Endothelial cell of umbilical vein (primary cell): ENCODE data around the gene LAMA4. TPM values are rescaled to one million over a fixed set of nuclear protein-coding genes. Genes with fewer than 3 reads are reported as not detected.
A peak's percentile ranks its signal among the peaks of the same experiment; 100 is the strongest.

Source experiments
- BruUV-seq: library from RNA; stranded (reverse); fragments of 400-500 nt; replicated peaks from 2 replicates; lab custom pipeline; 2021; lab: Mats Ljungman, UMichigan
- CTCF ChIA-PET: fragments of 300-600, 350-600 bp; sonication (Branson Sonifier 250); formaldehyde crosslinking; loops from one replicate; lab custom pipeline; 2021; ENCODE audit warnings: antibody characterized with exemption, inconsistent platforms; lab: Charles Lee
- POLR2A ChIA-PET: fragments of 300-600, 350-600 bp; sonication (Branson Sonifier 250); formaldehyde crosslinking; loops from one replicate; lab custom pipeline; 2021; ENCODE audit warnings: antibody characterized with exemption, inconsistent platforms; lab: Charles Lee
- DNase-seq: peaks from one replicate; pipeline ENCODE4 v3.0.0-alpha.2; 2011; ENCODE audit warnings: low read depth, low spot score
- FAIRE-seq: peaks from 2 replicates; lab custom pipeline; 2011; peaks lifted over from hg19 to GRCh38; lab: Jason Lieb, UNC
- H2AFZ ChIP-seq: 2 replicates; pipeline ENCODE4 v1.6.0; 2012; ENCODE audit warnings: low read depth, low read length, control low read depth, inconsistent platforms
- H3K27ac ChIP-seq: 2 replicates; pipeline ENCODE4 v1.5.1; 2011; ENCODE audit warnings: low read depth, mild to moderate bottlenecking, control low read depth, low read length, moderate library complexity; ENCODE audit not compliant: insufficient read depth
- H3K27me3 ChIP-seq, 2 experiments: 2 replicates each; pipeline versions ENCODE4 v1.6.0 to v1.6.1; 2011; ENCODE audit warnings: low read length in 2 of 2, mixed read lengths in 1 of 2; ENCODE audit not compliant: control insufficient read depth in 2 of 2, insufficient read depth in 2 of 2
- H3K36me3 ChIP-seq, 2 experiments: 2 replicates in 1 of 2; 3 replicates in 1 of 2; pipeline ENCODE4 v1.5.1; 2011; ENCODE audit warnings: low read length in 2 of 2, mild to moderate bottlenecking in 1 of 2, moderate library complexity in 1 of 2; ENCODE audit not compliant: control insufficient read depth in 2 of 2, insufficient read depth in 2 of 2; ENCODE audit errors: extremely low read depth in 1 of 2
- H3K4me1 ChIP-seq: 3 replicates; pipeline ENCODE4 v1.5.1; 2011; ENCODE audit warnings: mild to moderate bottlenecking, low read length; ENCODE audit not compliant: control insufficient read depth, insufficient read depth; ENCODE audit errors: extremely low read depth
- H3K4me2 ChIP-seq: 2 replicates; pipeline ENCODE4 v1.6.1; 2011; ENCODE audit warnings: low read length, control low read depth, mixed read lengths; ENCODE audit not compliant: insufficient read depth
- H3K4me3 ChIP-seq, 3 experiments: fragments of 200-600 bp in 1 of 3; sonication (generic), shearing (Covaris generic) in 1 of 3; replicated peaks in 1 of 3; 2 replicates each; pipeline ENCODE4 v1.5.1; 2011 to 2016; ENCODE audit warnings: control low read depth in 3 of 3, low read length in 3 of 3, mild to moderate bottlenecking in 2 of 3, inconsistent platforms in 1 of 3, low read depth in 1 of 3, moderate library complexity in 1 of 3; ENCODE audit not compliant: insufficient read depth in 1 of 3
- H3K79me2 ChIP-seq: 2 replicates; pipeline ENCODE4 v1.6.0; 2012; ENCODE audit warnings: low read length, inconsistent platforms; ENCODE audit not compliant: control insufficient read depth, insufficient read depth
- H3K9ac ChIP-seq: replicated peaks from 2 replicates; pipeline ENCODE3; 2011; ENCODE audit warnings: low read length, control low read depth; ENCODE audit not compliant: insufficient read depth; ENCODE audit errors: extremely low read depth
- H3K9me1 ChIP-seq: replicated peaks from 3 replicates; pipeline ENCODE4 v1.6.0; 2011; ENCODE audit warnings: mild to moderate bottlenecking, low read length; ENCODE audit not compliant: control insufficient read depth, insufficient read depth; ENCODE audit errors: extremely low read depth
- H3K9me3 ChIP-seq: replicated peaks from 2 replicates; pipeline ENCODE4 v1.5.1; 2012; ENCODE audit warnings: low read length, inconsistent platforms; ENCODE audit not compliant: control insufficient read depth, insufficient read depth
- H4K20me1 ChIP-seq: replicated peaks from 2 replicates; pipeline ENCODE3; 2011; ENCODE audit warnings: mild to moderate bottlenecking, low read length; ENCODE audit not compliant: control insufficient read depth, insufficient read depth; ENCODE audit errors: extremely low read depth
- EZH2 ChIP-seq: IDR thresholded peaks from 2 replicates; pipeline ENCODE4 v1.6.1; 2012; ENCODE audit warnings: borderline replicate concordance, low read depth, mild to moderate bottlenecking, moderate library complexity, low read length, inconsistent platforms; ENCODE audit not compliant: severe bottlenecking
- FOS ChIP-seq: IDR thresholded peaks from 2 replicates; pipeline ENCODE4 v1.6.1; 2011; ENCODE audit warnings: mild to moderate bottlenecking, low read length, moderate library complexity, borderline replicate concordance; ENCODE audit not compliant: insufficient read depth
- GATA2 ChIP-seq: IDR thresholded peaks from 2 replicates; pipeline ENCODE4 v1.7.0; 2011; ENCODE audit warnings: low read depth, mild to moderate bottlenecking, moderate library complexity, mixed read lengths, low read length; ENCODE audit not compliant: insufficient read length, insufficient read depth
- JUN ChIP-seq: IDR thresholded peaks from 2 replicates; pipeline ENCODE4 v1.6.1; 2011; ENCODE audit warnings: borderline replicate concordance, low read depth; ENCODE audit not compliant: insufficient read length, insufficient read depth
- MYC ChIP-seq: IDR thresholded peaks from one replicate; pipeline ENCODE4 v1.6.1; 2011; ENCODE audit warnings: mild to moderate bottlenecking, low read depth, low read length
- POLR2A ChIP-seq: IDR thresholded peaks from 2 replicates; pipeline ENCODE4 v1.6.1; 2012; ENCODE audit warnings: low read depth, mild to moderate bottlenecking, control low read depth, low read length
- POLR2AphosphoS5 ChIP-seq: IDR thresholded peaks from 2 replicates; pipeline ENCODE4 v1.6.1; 2012; ENCODE audit warnings: low read depth, mild to moderate bottlenecking, control low read depth, low read length, moderate library complexity; ENCODE audit not compliant: insufficient read depth
- dilution Hi-C: fragments of 300-500 bp; cut with MboI; formaldehyde crosslinking; loops from one replicate; pipeline ENCODE4 v1.15.0; 2019; ENCODE audit warnings: low sequenced_read_pairs; ENCODE audit not compliant: extremely low pct_ligation_motif_present
- intact Hi-C: fragments of 100-400 bp; cut with micrococcal nuclease; formaldehyde crosslinking; loops from one replicate; pipeline ENCODE4 v1.10.0; 2022
- polyA plus RNA-seq, 4 experiments: library from polyadenylated mRNA; depleted of rRNA in 3 of 4; stranded (reverse) in 3 of 4; unstranded in 1 of 4; fragments of >200 nt; gene quantifications; 2 replicates each; pipeline versions ENCODE4 v1.2.1 to v1.2.3, GENCODE V29; 2011 to 2012; ENCODE audit warnings: missing spikeins in 1 of 4
- total RNA-seq: library from RNA; stranded (reverse); gene quantifications from 2 replicates; pipeline ENCODE4 v1.2.3, GENCODE V29; 2021
- TF ChIP-seq, protein P1 (sequence below): IDR thresholded peaks from 2 replicates; pipeline ENCODE4 v1.6.1; 2011; ENCODE audit not compliant: insufficient read depth, insufficient read length
- TF ChIP-seq, protein P2 (sequence below), 2 donors: IDR thresholded peaks; 1 replicate in 1 of 2; 2 replicates in 1 of 2; pipeline ENCODE4 v1.5.1; 2011; ENCODE audit warnings: low read length in 2 of 2, mild to moderate bottlenecking in 2 of 2, moderate library complexity in 2 of 2, control low read depth in 1 of 2, inconsistent platforms in 1 of 2, low read depth in 1 of 2; ENCODE audit not compliant: insufficient read depth in 1 of 2; ENCODE audit errors: extremely low read depth in 1 of 2

Gene LAMA4
- total and polyA plus RNA-seq, 2 donors (not counting 3 experiments of a cell fraction or from before 2014, with no cell fraction given), result 384 to 629 TPM

GRCh38 chr6:112203577-112204349 lies 50.6 kb downstream of the LAMA4 start:
- dilution Hi-C loops, result no loop called here
- peak overlapping the region; percentile 87 for H3K27ac ChIP-seq
- intact Hi-C loops, result loop anchor here (2.0 kb wide), 1 partner anchor 47 kb away; no protein-coding TSS in a partner anchor

More at GRCh38 chr6:112203577-112204349, 50.6 kb downstream of the LAMA4 start:
- H3K9ac ChIP-seq, result peak overlapping the region; percentile 87
- H3K9me3 ChIP-seq, result no peaks in the 10 kb centered on the region
- ChIA-PET CTCF (interaction anchor here (0.8 to 2.7 kb wide), 13 partner anchors 11 to 108 kb away, joined by 3 to 14 read pairs (median 4); partner anchors contain the start of gene LAMA4), POLR2A (interaction anchor here (1.0 to 1.7 kb wide), 4 partner anchors 29 to 50 kb away, joined by 3 to 7 read pairs (median 4); no protein-coding TSS in a partner anchor)
- FAIRE-seq (peak; percentile 93), DNase-seq (peak; percentile 94)
- H3K4me1 ChIP-seq, result peaks cover 77% of the 10 kb centered on the region
- H2AFZ ChIP-seq, result no peak overlapping the region
- H3K4me3 ChIP-seq, result no peak overlapping the region
- peaks cover 32% of the 10 kb centered on the region for H3K79me2 ChIP-seq
- TF ChIP-seq, protein P1, sequence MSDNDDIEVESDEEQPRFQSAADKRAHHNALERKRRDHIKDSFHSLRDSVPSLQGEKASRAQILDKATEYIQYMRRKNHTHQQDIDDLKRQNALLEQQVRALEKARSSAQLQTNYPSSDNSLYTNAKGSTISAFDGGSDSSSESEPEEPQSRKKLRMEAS, result no peak
- TF ChIP-seq MYC (no peak), FOS (peak; percentile 100), POLR2A (no peak), GATA2 (peak; percentile 90), JUN (peak; percentile 92), EZH2 (no peak), POLR2AphosphoS5 (peak; percentile 76)
- TF ChIP-seq, protein P2, sequence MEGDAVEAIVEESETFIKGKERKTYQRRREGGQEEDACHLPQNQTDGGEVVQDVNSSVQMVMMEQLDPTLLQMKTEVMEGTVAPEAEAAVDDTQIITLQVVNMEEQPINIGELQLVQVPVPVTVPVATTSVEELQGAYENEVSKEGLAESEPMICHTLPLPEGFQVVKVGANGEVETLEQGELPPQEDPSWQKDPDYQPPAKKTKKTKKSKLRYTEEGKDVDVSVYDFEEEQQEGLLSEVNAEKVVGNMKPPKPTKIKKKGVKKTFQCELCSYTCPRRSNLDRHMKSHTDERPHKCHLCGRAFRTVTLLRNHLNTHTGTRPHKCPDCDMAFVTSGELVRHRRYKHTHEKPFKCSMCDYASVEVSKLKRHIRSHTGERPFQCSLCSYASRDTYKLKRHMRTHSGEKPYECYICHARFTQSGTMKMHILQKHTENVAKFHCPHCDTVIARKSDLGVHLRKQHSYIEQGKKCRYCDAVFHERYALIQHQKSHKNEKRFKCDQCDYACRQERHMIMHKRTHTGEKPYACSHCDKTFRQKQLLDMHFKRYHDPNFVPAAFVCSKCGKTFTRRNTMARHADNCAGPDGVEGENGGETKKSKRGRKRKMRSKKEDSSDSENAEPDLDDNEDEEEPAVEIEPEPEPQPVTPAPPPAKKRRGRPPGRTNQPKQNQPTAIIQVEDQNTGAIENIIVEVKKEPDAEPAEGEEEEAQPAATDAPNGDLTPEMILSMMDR (IDR thresholded peaks at IDR 0.05; ENCODE audit: extremely low read depth in 1 of 2, insufficient read depth in 1 of 2, low read depth in 1 of 2, low read length in 2 of 2), result no peak
- H3K36me3 ChIP-seq, result peaks cover 22 to 42% of the 10 kb centered on the region in 2 experiments
- no peaks in the 10 kb centered on the region for H4K20me1 ChIP-seq
- TSS peak; percentile 5 for BruUV-seq
- H3K4me2 ChIP-seq, result peak overlapping the region; percentile 37
- no peaks in the 10 kb centered on the region for H3K9me1 ChIP-seq
- H3K27me3 ChIP-seq, result no peaks in the 10 kb centered on the region
